MM.1S (cell line): ENCODE results near the gene BICDL2.
A peak's percentile ranks its signal among the peaks of the same experiment; 100 is the strongest.

Source experiments
- DNase-seq: peaks from one replicate; pipeline ENCODE4 v3.0.0-alpha.2; 2015
- H2AFZ ChIP-seq: fragments of 300-600 bp; sonication (generic); 2 replicates; pipeline ENCODE4 v1.6.0; 2016; ENCODE audit warnings: antibody characterized with exemption, low read length
- H3F3A ChIP-seq: fragments of 300-600 bp; sonication (generic); 2 replicates; pipeline ENCODE4 v1.6.1; 2016; ENCODE audit warnings: mild to moderate bottlenecking, antibody characterized with exemption, low read length, moderate library complexity, mixed read lengths; ENCODE audit not compliant: insufficient read depth
- H3K27ac ChIP-seq: fragments of 300-600 bp; sonication (generic); 2 replicates; pipeline ENCODE4 v1.5.1; 2016; ENCODE audit warnings: mild to moderate bottlenecking, low read length
- H3K27me3 ChIP-seq: fragments of 300-600 bp; sonication (generic); replicated peaks from 2 replicates; pipeline ENCODE4 v1.6.0; 2016; ENCODE audit warnings: low read length; ENCODE audit not compliant: insufficient read depth
- H3K36me3 ChIP-seq: fragments of 300-600 bp; sonication (generic); replicated peaks from 2 replicates; pipeline ENCODE4 v1.6.1; 2016; ENCODE audit warnings: mild to moderate bottlenecking, low read length, mixed read lengths; ENCODE audit not compliant: insufficient read depth
- H3K4me1 ChIP-seq: fragments of 300-600 bp; sonication (generic); 2 replicates; pipeline ENCODE4 v1.6.1; 2016; ENCODE audit warnings: low read length, mixed read lengths
- H3K4me2 ChIP-seq: fragments of 300-600 bp; sonication (generic); 2 replicates; pipeline ENCODE4 v1.6.0; 2016; ENCODE audit warnings: low read depth, low read length
- H3K4me3 ChIP-seq: fragments of 300-600 bp; sonication (generic); 2 replicates; pipeline ENCODE4 v1.5.1; 2016; ENCODE audit warnings: low read length, mixed read lengths
- H3K79me2 ChIP-seq: fragments of 300-600 bp; sonication (generic); 2 replicates; pipeline ENCODE4 v1.6.1; 2016; ENCODE audit warnings: mixed run types, low read length, mixed read lengths
- H3K9ac ChIP-seq: fragments of 300-600 bp; sonication (generic); 2 replicates; pipeline ENCODE4 v1.6.1; 2016; ENCODE audit warnings: low read length, mixed read lengths
- H3K9me2 ChIP-seq: fragments of 300-600 bp; sonication (generic); replicated peaks from 2 replicates; pipeline ENCODE4 v1.6.1; 2016; ENCODE audit warnings: mild to moderate bottlenecking, low read length, mixed read lengths; ENCODE audit not compliant: insufficient read depth
- H3K9me3 ChIP-seq: fragments of 300-600 bp; sonication (generic); replicated peaks from 2 replicates; pipeline ENCODE4 v1.6.1; 2016; ENCODE audit warnings: mild to moderate bottlenecking, low read length, mixed read lengths; ENCODE audit not compliant: insufficient read depth
- H4K20me1 ChIP-seq: fragments of 300-600 bp; sonication (generic); 2 replicates; pipeline ENCODE4 v1.6.1; 2016; ENCODE audit warnings: mild to moderate bottlenecking, low read length, moderate library complexity, mixed read lengths; ENCODE audit not compliant: insufficient read depth
- CTCF ChIP-seq: fragments of 300-600 bp; sonication (generic); IDR thresholded peaks from 2 replicates; pipeline ENCODE4 v1.5.1; 2016; ENCODE audit warnings: antibody characterized with exemption, low read length, mixed read lengths
- EZH2 ChIP-seq: fragments of 300-600 bp; sonication (generic); optimal IDR thresholded peaks from 2 replicates; pipeline ENCODE3; 2017; ENCODE audit warnings: low read depth, mild to moderate bottlenecking, antibody characterized with exemption, low read length, mixed read lengths
- EZH2phosphoT487 ChIP-seq: fragments of 300-600 bp; sonication (generic); IDR thresholded peaks from 2 replicates; pipeline ENCODE4 v1.6.1; 2018; ENCODE audit warnings: antibody characterized with exemption, low read length

The BICDL2 gene

GRCh38 chr16:3022684-3023414 is 13.9 kb downstream of the BICDL2 start:
- peak overlapping the region; percentile 78 for H3K4me3 ChIP-seq
- peak overlapping the region; percentile 74; the same call in 1 of the 2 replicates for H3K4me2 ChIP-seq

GRCh38 chr16:3022208-3022683 is 14.5 kb downstream of the BICDL2 start:
- H3K36me3 ChIP-seq, result no peaks in the 10 kb centered on the region
- 0 out of 2 replicates have a peak, but pooled peaks cover 4% of the 10 kb centered on the region for H3K4me1 ChIP-seq
- no peak overlapping the region for H3K4me3 ChIP-seq
- H3K9ac ChIP-seq, result no peak overlapping the region
- no peaks in the 10 kb centered on the region for H4K20me1 ChIP-seq
- H2AFZ ChIP-seq, result no peak overlapping the region
- no peaks in the 10 kb centered on the region for H3K9me2 ChIP-seq
- 0 out of 2 replicates have a peak, but pooled peaks cover 7% of the 10 kb centered on the region for H3F3A ChIP-seq
- H3K27ac ChIP-seq, result no peak overlapping the region
- no peak overlapping the region for H3K4me2 ChIP-seq
- H3K9me3 ChIP-seq, result no peaks in the 10 kb centered on the region
- TF ChIP-seq EZH2phosphoT487, result no peak
- TF ChIP-seq CTCF, result no peak
- no peak for DNase-seq
- H3K27me3 ChIP-seq, result peaks cover 23% of the 10 kb centered on the region
- H3K79me2 ChIP-seq, result no peaks in the 10 kb centered on the region

More at GRCh38 chr16:3022684-3023414, 13.9 kb downstream of the BICDL2 start:
- Histone ChIP-seq H3K79me2 (no peaks in the 10 kb centered on the region), H3K36me3 (no peaks in the 10 kb centered on the region), H3F3A (0 out of 2 replicates have a peak, but pooled peaks cover 12% of the 10 kb centered on the region), H3K9ac (peak overlapping the region; percentile 82; the same call in 1 of the 2 replicates), H4K20me1 (no peaks in the 10 kb centered on the region), H3K27me3 (peaks cover 20% of the 10 kb centered on the region), H2AFZ (no peak overlapping the region), H3K9me3 (no peaks in the 10 kb centered on the region), H3K9me2 (no peaks in the 10 kb centered on the region), H3K4me1 (peaks cover 6% of the 10 kb centered on the region), H3K27ac (no peak overlapping the region)
- DNase-seq, result peak; percentile 2
- TF ChIP-seq EZH2 (no peak), EZH2phosphoT487 (no peak), CTCF (no peak)

- no peak overlapping the region for H3K27ac ChIP-seq
Measured at GRCh38 chr16:3021449-3022207, 15.1 kb downstream of the BICDL2 start.

More at GRCh38 chr16:3021449-3022207, 15.1 kb downstream of the BICDL2 start:
- Histone ChIP-seq H3K9me2 (no peaks in the 10 kb centered on the region), H4K20me1 (no peaks in the 10 kb centered on the region), H3K27me3 (peaks cover 25% of the 10 kb centered on the region), H3K4me1 (0 out of 2 replicates have a peak, but pooled peaks cover 4% of the 10 kb centered on the region), H3K4me2 (no peak overlapping the region), H3K9ac (no peak overlapping the region), H3K79me2 (no peaks in the 10 kb centered on the region), H3K4me3 (no peak overlapping the region), H3K9me3 (no peaks in the 10 kb centered on the region), H3F3A (0 out of 2 replicates have a peak, but pooled peaks cover 7% of the 10 kb centered on the region), H2AFZ (no peak overlapping the region), H3K36me3 (no peaks in the 10 kb centered on the region)
- TF ChIP-seq EZH2, result no peak
- TF ChIP-seq EZH2phosphoT487, result no peak
- TF ChIP-seq CTCF, result no peak
- no peak for DNase-seq
